HG02981 (cell line): Measurements from ENCODE around the gene STAB1.
A peak's percentile ranks its signal among the peaks of the same experiment; 100 is the strongest.

Experiments
- ATAC-seq: cut with Tn5 transposase; IDR thresholded peaks from one replicate; pipeline ENCODE4 v1.9.1; 2021; ENCODE audit warnings: mild to moderate bottlenecking, moderate library complexity; ENCODE audit not compliant: unreplicated experiment

Gene STAB1

GRCh38 chr3:52494886-52495495, at the start of gene STAB1:
Gene STAB1 (plus strand): TSS chr3:52495338. CDS start chr3:52495414, 76 bp downstream.
- ATAC-seq = no peak

DNA sequence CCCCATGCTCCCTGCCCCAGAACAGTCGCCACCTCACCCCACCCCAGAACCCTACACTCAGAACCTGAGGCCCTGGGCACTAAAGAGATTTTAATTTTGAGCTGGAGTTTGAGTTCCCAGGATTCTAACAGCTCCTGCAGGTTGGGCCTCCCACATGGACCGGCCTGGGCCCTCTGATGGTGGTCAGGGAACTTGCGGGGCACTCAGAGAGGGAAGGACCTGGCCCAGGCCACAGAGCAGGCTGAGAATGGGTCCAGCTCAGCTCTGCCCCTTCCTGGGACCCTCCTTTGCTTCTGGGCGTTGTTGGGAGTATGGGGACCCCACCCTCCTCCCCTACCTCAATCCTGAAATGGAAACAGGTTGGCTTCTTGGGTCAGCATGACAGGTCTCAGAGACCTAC, 49.1 kb upstream of the STAB1 start:
- ATAC-seq = no peak

DNA sequence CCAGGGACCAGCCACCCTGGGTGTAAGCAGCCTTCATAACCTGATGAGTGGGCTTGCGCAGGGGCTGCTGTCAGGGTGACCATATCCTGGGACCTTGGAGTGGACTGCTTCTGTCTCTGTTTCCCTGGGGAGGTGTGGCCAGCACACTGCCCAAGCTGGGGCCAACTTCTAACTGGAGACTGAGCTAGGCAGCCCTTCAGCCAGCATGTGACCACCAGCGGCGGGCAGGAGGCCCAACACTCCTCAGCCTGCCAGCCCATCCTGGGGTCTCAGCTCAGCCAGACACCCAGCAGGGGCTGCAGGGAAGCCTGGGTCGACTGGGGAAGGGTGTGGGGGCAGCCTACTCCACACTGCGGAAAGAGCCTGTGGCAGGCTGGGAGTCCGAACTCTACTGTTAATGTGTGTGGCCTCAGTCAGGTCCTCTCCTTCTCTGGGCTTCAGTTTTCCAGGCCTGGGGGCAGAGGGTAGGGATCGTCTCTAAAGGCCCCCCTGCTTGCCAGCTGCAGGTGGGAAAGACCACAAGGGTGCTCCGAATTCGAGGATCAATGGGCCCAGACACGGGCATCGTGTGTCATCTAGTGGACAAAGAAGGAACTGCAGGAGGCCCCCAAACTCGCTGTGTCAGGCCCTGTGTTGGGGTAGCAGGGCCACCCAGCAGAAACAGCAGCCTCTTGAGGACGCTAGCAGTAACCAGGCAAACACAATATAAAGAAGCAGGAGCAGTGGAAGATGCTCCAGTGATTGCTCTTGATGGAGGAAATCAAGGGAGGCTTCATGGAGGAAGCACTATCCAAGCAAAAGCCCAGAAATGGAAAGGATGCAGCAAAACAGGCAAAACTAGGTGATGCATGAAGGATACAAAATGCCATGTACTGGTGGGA, 48.3 kb upstream of the STAB1 start:
- peak; percentile 44 for ATAC-seq

- ATAC-seq = no peak
Observed at GRCh38 chr3:52447512-52448355, 47.4 kb upstream of the STAB1 start.

DNA sequence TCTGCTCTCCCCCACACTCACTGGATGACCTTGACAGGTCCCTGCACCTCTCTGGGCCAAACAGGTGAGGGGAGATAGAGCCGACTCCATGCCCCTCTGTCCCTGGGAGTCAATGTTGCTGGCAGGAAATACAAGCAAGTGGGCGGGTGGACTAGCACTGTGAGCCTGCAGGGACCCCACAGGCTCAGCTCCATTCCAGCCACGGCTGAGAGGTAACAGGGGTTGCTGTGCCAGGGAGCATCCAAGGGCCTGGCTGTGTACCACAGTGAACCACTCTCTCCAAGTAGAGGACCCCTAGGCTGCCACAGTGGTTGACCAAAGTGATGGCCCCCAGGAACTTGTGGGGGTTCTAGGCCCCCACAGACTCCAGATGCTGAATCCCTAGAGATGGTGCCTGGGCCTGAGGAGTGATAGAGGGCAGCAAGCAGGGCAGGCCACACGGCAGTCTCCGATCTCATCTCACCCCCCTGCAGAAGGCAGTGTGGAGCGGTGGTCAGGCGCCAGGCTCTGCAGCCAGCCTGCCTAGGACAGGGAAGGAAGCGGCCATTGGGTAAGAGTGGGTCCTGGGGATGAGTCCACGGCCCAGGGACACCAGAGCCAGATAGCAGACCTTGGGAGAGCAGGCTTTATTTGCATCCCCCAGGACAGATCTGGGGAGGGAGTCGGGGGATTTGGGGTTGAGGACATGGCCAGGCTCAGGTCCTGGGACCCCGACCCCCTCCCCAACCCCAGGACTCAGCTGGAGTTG, 44.5 kb upstream of the STAB1 start:
- ATAC-seq = no peak

DNA sequence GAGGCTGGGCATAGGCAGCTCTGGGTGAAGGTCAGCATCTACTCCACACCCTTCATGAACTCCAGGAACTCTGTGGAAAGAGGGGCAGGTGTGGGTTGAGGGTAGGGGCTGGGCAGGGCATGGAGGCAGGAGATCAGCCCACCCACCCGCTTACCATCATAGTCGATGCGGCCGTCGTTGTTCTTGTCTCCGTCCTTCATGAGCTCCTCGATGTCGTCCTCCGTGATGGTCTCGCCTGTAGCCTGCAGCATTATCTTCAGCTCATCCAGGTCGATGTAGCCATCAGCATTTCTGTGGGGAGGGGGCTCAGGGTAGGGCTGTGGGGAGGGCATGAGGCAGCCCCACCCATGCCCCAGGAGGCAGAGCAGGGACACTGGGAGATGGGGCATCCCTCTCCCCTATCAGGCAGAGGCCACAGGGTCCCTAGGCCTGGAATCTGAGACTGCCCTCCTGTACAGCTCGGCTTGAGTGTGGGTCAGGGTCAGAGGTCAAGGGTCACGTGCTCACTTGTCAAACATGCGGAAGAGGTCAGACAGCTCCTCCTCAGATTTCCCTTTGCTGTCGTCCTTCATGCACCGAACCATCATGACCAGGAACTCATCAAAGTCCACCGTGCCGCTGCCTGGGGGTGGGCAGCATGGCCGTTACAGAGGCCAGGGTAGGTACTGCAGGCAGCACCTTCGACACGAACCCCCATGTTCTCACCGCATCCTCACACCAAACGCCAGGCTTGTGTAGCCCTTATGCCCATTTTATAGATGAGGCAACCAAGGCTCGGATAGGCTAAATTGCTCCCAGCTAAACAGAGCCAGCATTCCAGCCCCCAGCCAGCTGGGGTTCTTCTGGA, 43.7 kb upstream of the STAB1 start:
- no peak for ATAC-seq

DNA sequence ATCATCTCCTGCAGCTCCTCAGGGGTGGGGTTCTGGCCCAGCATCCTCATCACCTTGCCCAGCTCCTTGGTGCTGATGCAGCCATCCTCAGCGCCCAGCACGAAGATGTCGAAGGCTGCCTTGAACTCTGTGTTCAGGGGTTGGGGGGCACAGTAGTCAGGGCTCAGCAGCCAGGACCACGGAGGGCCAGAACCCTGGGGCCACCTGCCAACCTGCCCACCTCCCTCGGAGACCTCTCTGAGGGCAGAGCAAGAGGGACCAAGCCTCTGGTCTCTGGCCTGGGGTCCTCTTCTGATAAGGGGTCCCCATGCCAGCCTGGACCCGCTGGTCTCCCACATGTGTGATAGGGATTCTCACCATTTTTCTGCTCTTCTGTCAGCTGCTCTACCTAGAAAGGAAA, 43.0 kb upstream of the STAB1 start:
- ATAC-seq = no peak

- no peak for ATAC-seq
Observed at GRCh38 chr3:52452570-52453221, 42.4 kb upstream of the STAB1 start.

DNA sequence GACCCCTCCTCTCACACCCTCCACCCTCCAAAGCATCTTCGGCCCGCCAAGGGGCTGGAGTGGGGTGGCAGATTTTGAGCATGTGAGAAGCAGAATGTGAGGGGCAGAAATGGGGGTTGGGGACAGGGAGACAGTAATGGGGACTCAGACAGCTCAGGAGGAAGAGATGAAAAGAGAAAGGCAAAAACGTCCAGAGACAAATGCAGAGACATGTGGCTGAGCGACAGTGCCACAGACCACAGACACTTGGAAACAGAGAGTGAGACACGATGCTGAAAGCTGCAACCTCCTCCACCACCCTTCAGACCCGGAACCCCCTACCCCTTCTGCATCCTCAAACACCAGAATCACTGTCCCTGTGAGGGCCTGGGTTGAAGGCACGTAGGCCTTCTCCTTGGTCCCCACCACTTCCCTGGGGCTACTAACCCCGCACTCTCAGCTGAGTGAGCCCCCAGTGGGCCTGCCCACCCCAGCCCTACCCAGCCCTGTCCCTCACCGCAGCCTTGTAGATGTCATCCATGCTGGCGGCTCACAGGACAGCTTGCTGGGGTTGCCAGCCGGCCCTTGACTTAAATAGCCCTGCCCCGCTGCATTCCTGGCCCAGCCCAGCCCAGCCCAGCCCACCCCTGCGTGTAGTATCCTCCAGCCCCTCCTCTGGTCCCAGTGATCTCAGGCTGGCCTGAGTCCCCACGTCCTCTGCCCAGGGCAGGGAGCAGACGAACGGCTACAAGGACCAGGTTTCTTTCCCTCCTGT, 41.5 kb upstream of the STAB1 start, which contains the start of gene TNNC1:
Gene TNNC1, minus strand, starts transcription at position 546 of the 754 bp plus-strand sequence. Its CDS starts 26 bp downstream, at position 520.
- ATAC-seq = no peak

DNA sequence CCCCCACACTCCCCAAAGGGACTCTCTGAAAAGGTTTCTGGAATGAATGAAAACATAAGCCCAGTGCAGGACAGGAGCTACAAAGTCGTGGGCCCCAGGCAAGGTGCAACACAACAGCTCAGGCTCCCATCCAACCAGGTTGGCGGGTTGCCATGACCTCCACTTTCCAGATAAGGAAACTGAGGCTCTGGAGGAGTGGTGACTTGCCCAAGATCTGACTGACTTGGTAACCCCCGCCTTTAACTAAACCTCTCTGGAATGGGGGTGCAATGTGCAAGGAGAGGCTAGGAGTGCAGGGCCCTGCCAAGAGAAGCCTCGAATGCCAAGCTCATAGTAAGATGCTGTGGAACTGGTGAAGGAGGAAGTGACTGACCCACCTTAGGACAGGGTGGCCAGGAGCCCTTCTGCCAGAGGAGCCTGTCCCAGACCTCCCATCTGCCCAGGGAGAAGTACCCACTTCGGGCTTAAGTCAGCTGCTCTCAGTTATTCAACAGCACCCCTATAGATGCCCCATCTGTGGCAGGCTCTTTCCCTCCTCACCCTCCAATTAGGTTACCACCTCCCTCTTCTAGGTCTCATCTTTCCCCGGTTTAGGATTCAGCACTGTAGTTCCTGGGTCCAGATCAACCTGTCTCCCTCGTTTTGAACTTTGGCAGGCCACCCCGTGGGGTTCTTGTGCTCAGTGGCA, 40.7 kb upstream of the STAB1 start:
- ATAC-seq = no peak

DNA sequence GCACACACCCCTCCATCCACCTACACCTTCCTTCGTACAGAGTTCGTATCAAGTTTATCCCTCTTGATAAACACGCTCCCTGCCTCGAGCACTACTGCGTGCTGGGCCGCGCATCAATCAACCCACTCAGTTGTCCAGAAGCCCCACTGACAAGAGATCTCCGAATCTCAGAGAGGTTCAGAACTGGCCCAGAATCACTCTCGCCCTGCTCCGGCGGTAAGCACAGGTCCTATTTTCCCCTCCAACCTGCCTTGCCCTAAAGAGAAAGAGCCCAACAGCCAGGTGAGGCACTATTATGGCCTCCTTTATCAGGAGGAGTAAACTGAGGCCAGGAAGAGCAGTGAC, 40.2 kb upstream of the STAB1 start:
- peak; percentile 1 for ATAC-seq

- peak; percentile 79 for ATAC-seq
Observed at GRCh38 chr3:52455283-52456168, 39.6 kb upstream of the STAB1 start, which contains the start of gene NISCH. Gene NISCH (plus strand): TSS chr3:52455604. CDS start chr3:52455642, 38 bp downstream.

GRCh38 chr3:52456169-52456799, 38.9 kb upstream of the STAB1 start:
- no peak for ATAC-seq

- ATAC-seq = no peak
Observed at GRCh38 chr3:52456800-52457183, 38.3 kb upstream of the STAB1 start.

DNA sequence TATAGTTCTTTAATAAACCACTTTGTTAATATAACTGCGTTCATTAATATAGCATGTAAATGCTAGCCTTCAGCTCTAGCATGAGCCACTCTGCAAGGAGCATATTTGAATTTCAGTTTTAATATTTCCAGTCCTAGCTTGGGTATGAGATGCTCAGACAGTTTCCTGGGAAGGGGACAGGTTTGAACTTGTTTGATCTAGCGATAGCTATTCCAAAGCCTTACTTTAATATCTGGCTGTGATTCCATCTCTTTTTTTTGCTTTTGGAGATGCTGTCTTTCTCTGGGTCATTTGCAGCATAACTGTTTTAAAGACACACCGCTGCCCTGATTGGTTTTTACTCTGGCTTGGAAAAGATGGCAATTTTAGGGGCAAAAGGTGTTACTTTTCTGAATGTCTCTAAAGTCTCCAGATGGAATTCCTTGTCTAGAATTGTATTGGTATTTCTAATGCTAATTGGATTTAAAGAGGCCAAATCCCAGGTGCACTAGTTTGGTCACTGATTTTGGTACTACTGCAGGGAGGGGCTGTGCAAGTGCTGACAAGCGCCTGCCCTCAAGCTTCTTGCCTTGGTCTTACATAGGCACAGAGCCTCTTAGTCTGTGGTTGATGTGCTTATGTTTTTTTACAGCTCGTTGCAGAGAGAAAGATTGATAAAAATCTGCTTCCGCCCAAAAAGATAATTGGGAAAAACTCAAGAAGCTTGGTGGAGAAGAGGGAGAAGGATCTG, 36.9 kb upstream of the STAB1 start:
- ATAC-seq = no peak
